Tibial artery (tissue), 4 donors: ENCODE data around the gene STK24.

ENCODE experiments used
- DNase-seq, 2 donors: peaks; one replicate each; pipeline ENCODE4 v3.0.0-alpha.2; 2019
- H3K27ac ChIP-seq, 2 donors: fragments of 200-600 bp; sonication (generic) in 1 of 2; 1 replicate in 1 of 2; 2 replicates in 1 of 2; pipeline ENCODE4 v1.5.1; 2018 to 2019; ENCODE audit warnings: mild to moderate bottlenecking in 1 of 2
- H3K27me3 ChIP-seq, 2 donors: fragments of 200-600 bp; sonication (generic) in 1 of 2; one replicate each; pipeline versions ENCODE4 v1.5.1 to v1.6.0; 2016 to 2019
- H3K36me3 ChIP-seq, 3 donors: fragments of 200-600 bp; sonication (generic) in 2 of 3; one replicate each; pipeline ENCODE4 v1.5.1; 2016 to 2019; ENCODE audit warnings: mild to moderate bottlenecking in 2 of 3
- H3K4me1 ChIP-seq, 4 donors: fragments of 200-600 bp; sonication (generic) in 2 of 4; 1 replicate in 3 of 4; 2 replicates in 1 of 4; pipeline ENCODE4 v1.5.1; 2016 to 2019
- H3K4me3 ChIP-seq, 2 donors: fragments of 200-600 bp; sonication (generic) in 1 of 2; 1 replicate in 1 of 2; 2 replicates in 1 of 2; pipeline ENCODE4 v1.5.1; 2018 to 2019; ENCODE audit warnings: mild to moderate bottlenecking in 2 of 2
- H3K9me3 ChIP-seq, 3 donors: fragments of 200-600 bp; sonication (generic) in 1 of 3; one replicate each; pipeline ENCODE4 v1.5.1; 2016 to 2019
- intact Hi-C: fragments of 100-400 bp; cut with DNase I; formaldehyde crosslinking; loops from one replicate; pipeline ENCODE4 v1.15.0; 2023; ENCODE audit warnings: low total_unique reads
- TF ChIP-seq, protein P1 (sequence below), 2 experiments: fragments of 200-600 bp in 1 of 2; fragments of 450-650 bp in 1 of 2; IDR thresholded peaks; one replicate each; pipeline ENCODE4 v1.5.1; 2017 to 2019; ENCODE audit warnings: antibody characterized with exemption in 2 of 2, mild to moderate bottlenecking in 1 of 2, moderate library complexity in 1 of 2

Gene STK24

DNA sequence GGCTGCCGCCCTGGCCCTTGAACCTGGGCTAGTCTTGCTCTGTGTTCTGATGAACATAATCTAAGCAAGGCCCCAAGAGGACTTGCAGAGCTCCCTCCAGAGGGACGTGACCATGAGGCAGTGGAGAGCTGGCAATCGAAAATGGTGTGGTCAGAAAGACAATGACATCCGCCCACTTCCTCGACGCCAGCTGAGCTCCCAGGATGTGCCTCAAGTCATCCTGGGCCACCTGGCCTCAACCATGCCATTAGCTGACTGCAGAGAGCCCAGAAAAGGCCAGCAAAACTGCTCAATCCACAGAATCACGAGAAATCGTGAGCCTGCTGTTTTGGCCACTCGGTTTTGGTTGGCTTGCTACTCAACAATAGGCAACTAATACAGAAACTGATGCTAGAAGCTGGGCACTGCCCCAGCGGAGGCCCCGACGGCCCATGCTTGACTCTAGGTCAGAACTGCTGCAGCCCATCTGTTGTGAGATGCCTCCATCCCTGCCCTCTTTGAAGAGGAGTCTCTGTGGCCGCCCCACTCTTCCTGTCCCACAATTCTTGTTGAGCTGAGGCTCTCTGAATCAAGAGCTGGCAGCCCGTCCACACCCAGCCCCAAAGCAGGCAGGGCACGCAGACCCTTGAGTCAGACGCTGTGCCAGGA, 53.3 kb downstream of the STK24 start:
- Histone ChIP-seq H3K9me3 (no peaks in the 10 kb centered on the region), H3K36me3 (no peaks in the 10 kb centered on the region), H3K4me1 (peaks cover 0 to 78% (median 36%) of the 10 kb centered on the region in 4 donors), H3K27me3 (no peaks in the 10 kb centered on the region), H3K27ac (no peak overlapping the region), H3K4me3 (no peak overlapping the region)
- TF ChIP-seq, protein P1, sequence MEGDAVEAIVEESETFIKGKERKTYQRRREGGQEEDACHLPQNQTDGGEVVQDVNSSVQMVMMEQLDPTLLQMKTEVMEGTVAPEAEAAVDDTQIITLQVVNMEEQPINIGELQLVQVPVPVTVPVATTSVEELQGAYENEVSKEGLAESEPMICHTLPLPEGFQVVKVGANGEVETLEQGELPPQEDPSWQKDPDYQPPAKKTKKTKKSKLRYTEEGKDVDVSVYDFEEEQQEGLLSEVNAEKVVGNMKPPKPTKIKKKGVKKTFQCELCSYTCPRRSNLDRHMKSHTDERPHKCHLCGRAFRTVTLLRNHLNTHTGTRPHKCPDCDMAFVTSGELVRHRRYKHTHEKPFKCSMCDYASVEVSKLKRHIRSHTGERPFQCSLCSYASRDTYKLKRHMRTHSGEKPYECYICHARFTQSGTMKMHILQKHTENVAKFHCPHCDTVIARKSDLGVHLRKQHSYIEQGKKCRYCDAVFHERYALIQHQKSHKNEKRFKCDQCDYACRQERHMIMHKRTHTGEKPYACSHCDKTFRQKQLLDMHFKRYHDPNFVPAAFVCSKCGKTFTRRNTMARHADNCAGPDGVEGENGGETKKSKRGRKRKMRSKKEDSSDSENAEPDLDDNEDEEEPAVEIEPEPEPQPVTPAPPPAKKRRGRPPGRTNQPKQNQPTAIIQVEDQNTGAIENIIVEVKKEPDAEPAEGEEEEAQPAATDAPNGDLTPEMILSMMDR (IDR thresholded peaks at IDR 0.05), result no peak
- DNase-seq, result no peak
- intact Hi-C loops, result no loop called here

GRCh38 chr13:98522371-98522770, 54.5 kb downstream of the STK24 start:
- TF ChIP-seq, protein P1 (IDR thresholded peaks at IDR 0.05), result no peak
- H3K4me1 ChIP-seq, result peaks cover 0 to 69% (median 33%) of the 10 kb centered on the region in 4 donors

DNA sequence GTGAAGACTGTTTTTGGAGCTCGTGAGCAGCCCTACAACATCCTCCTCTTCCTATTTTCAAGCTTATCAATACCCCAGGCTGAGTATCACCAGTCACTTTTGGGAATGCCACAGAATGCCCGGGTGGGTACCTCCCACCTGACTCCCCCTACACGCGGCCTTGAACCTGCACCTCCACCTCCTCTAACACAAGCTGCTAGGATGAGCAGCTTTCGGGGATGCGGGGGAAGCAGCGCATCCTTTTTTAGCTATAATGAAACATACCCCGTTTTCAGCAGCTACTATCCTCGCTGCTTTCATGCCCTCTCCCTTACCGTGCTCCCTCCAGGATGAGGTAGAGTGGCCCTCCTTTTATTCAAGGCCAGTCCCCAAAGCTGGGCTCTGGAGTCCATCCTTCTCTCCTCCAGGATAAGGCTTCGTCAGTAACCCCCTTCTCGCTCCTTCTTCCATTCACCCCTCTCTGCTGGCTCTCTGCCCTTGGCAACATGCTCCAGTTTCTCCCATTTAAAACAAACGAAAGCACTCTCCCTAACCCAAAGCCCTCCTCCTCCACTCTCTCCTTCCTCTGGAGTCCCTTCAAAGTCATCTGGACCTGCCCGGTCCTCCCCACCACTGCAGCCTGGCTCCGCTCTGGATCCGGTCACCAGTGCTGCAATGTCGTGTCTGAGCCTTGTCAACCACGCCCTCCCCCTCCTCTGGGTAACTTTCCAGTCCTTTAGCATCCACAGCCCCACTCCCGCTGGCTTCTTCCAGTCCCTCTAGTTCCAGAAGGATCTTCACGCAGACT, 55.3 kb downstream of the STK24 start:
- H3K4me1 ChIP-seq, result peaks cover 0 to 69% (median 33%) of the 10 kb centered on the region in 4 donors
- TF ChIP-seq, protein P1 (IDR thresholded peaks at IDR 0.05), result no peak
- H3K27ac ChIP-seq, result no peak overlapping the region
- H3K9me3 ChIP-seq, result no peaks in the 10 kb centered on the region
- no peaks in the 10 kb centered on the region for H3K27me3 ChIP-seq
- intact Hi-C loops, result no loop called here
- no peak for DNase-seq
- peaks cover 0 to 9% (median 0%) of the 10 kb centered on the region in 3 donors for H3K36me3 ChIP-seq
- no peak overlapping the region for H3K4me3 ChIP-seq

More at GRCh38 chr13:98522371-98522770, 54.5 kb downstream of the STK24 start:
- Histone ChIP-seq H3K9me3 (no peaks in the 10 kb centered on the region), H3K36me3 (peaks cover 0 to 9% (median 0%) of the 10 kb centered on the region in 3 donors), H3K4me3 (no peak overlapping the region), H3K27ac (no peak overlapping the region), H3K27me3 (no peaks in the 10 kb centered on the region)
- intact Hi-C loops, result no loop called here
- no peak for DNase-seq

- intact Hi-C loops, result no loop called here
- Histone ChIP-seq H3K36me3 (peaks cover 0 to 9% (median 0%) of the 10 kb centered on the region in 3 donors), H3K9me3 (no peaks in the 10 kb centered on the region), H3K27ac (no peak overlapping the region), H3K27me3 (no peaks in the 10 kb centered on the region), H3K4me1 (peaks cover 0 to 62% (median 34%) of the 10 kb centered on the region in 4 donors), H3K4me3 (no peak overlapping the region)
- TF ChIP-seq, protein P1 (IDR thresholded peaks at IDR 0.05), result no peak
- DNase-seq, result no peak
Observed at GRCh38 chr13:98520674-98521449, 56.0 kb downstream of the STK24 start.

DNA sequence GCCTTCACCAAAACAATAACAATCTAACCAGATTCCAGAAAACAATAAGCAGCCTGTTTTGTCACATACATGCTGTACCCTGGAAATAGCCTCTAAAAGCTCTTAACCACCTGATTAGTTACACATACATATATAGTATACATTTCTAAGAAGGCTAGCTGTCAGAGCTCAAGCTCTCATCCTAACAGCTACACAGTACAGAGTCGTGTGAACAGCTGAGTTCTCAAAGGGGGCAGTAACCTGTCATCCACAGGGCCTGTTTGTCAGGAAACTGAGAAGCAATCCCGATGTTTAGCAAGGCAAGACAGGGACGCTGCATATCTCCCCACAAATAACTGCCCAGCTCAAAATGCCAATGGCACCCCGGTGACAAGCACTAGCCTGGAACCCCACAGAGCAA, 56.9 kb downstream of the STK24 start:
- no peak for DNase-seq

More for the DNA sequence above, 56.9 kb downstream of the STK24 start:
- Histone ChIP-seq H3K4me1 (peaks cover 0 to 53% (median 28%) of the 10 kb centered on the region in 4 donors), H3K36me3 (peaks cover 0 to 9% (median 0%) of the 10 kb centered on the region in 3 donors), H3K9me3 (no peaks in the 10 kb centered on the region), H3K27me3 (no peaks in the 10 kb centered on the region), H3K4me3 (no peak overlapping the region), H3K27ac (no peak overlapping the region)
- TF ChIP-seq, protein P1 (IDR thresholded peaks at IDR 0.05), result no peak
- intact Hi-C loops, result no loop called here
